Middle frontal gyrus (tissue), 1 donor: ENCODE results near the gene SLC4A8.
A peak's percentile ranks its signal among the peaks of the same experiment; 100 is the strongest.

Experiments used
- DNase-seq: peaks from one replicate; pipeline ENCODE4 v3.0.0-alpha.2; 2015; ENCODE audit warnings: low spot score; ENCODE audit errors: extremely low spot score

Gene SLC4A8

GRCh38 chr12:51424662-51425539, at the start of gene SLC4A8:
SLC4A8 (plus strand) TSS chr12:51424831; CDS start chr12:51424988, 157 bp downstream.
- DNase-seq: peak; percentile 92

- no peak for DNase-seq
These were observed 49.8 kb upstream of the SLC4A8 start for GRCh38 chr12:51374856-51375255.

- DNase-seq: peak; percentile 33
These were observed 47.3 kb upstream of the SLC4A8 start for GRCh38 chr12:51377099-51377984.

GRCh38 chr12:51378749-51379148, 45.9 kb upstream of the SLC4A8 start:
- no peak for DNase-seq

- DNase-seq: no peak
These were observed 45.1 kb upstream of the SLC4A8 start for GRCh38 chr12:51379571-51379970.

GRCh38 chr12:51381226-51382079, 43.2 kb upstream of the SLC4A8 start:
- no peak for DNase-seq

- DNase-seq: no peak
These were observed 42.5 kb upstream of the SLC4A8 start for GRCh38 chr12:51382173-51382572.

GRCh38 chr12:51383269-51383905, 41.2 kb upstream of the SLC4A8 start:
- no peak for DNase-seq

GRCh38 chr12:51386351-51386750, 38.3 kb upstream of the SLC4A8 start:
- DNase-seq: no peak

GRCh38 chr12:51388069-51388799, 36.4 kb upstream of the SLC4A8 start:
- DNase-seq: no peak

GRCh38 chr12:51388846-51389245, 35.8 kb upstream of the SLC4A8 start:
- no peak for DNase-seq

- DNase-seq: no peak
These were observed 35.2 kb upstream of the SLC4A8 start for GRCh38 chr12:51389302-51389999.

GRCh38 chr12:51390457-51390856, 34.2 kb upstream of the SLC4A8 start:
- DNase-seq: no peak

GRCh38 chr12:51390891-51391282, 33.7 kb upstream of the SLC4A8 start:
- DNase-seq: no peak

GRCh38 chr12:51391283-51392123, 33.1 kb upstream of the SLC4A8 start, which contains the start of gene GALNT6:
GALNT6 (minus strand) TSS chr12:51391406; CDS start chr12:51379781, 11,625 bp downstream.
- DNase-seq: no peak

- DNase-seq: no peak
These were observed 31.9 kb upstream of the SLC4A8 start for GRCh38 chr12:51392556-51393237.

- no peak for DNase-seq
These were observed 30.7 kb upstream of the SLC4A8 start for GRCh38 chr12:51393676-51394545.
